H9 (cell line): ENCODE data around the gene MSMP. TPM values are rescaled to one million over a fixed set of nuclear protein-coding genes. Genes with fewer than 3 reads are reported as not detected.

Experiments used
- DNase-seq: peaks from one replicate; pipeline ENCODE4 v3.0.0-alpha.2; 2017
- H2AFZ ChIP-seq: one replicate; pipeline ENCODE4 v1.6.1; 2013; ENCODE audit warnings: mild to moderate bottlenecking, low read length, control low read depth, moderate library complexity
- H2AK5ac ChIP-seq: 2 replicates; pipeline ENCODE4 v1.6.1; 2013; ENCODE audit warnings: low read length, control low read depth, mixed read lengths; ENCODE audit not compliant: insufficient read length
- H2BK120ac ChIP-seq: one replicate; pipeline ENCODE4 v1.6.1; 2013; ENCODE audit warnings: low read depth, mild to moderate bottlenecking, low read length, control low read depth, inconsistent platforms; ENCODE audit not compliant: poor library complexity, severe bottlenecking
- H2BK12ac ChIP-seq: 2 replicates; pipeline ENCODE4 v1.6.1; 2013; ENCODE audit warnings: low read length, control low read depth, mixed read lengths, low read depth; ENCODE audit not compliant: insufficient read length
- H2BK15ac ChIP-seq: 2 replicates; pipeline ENCODE4 v1.6.1; 2013; ENCODE audit warnings: low read depth, low read length, control low read depth
- H2BK20ac ChIP-seq: one replicate; pipeline ENCODE4 v1.6.1; 2013; ENCODE audit warnings: low read depth, mild to moderate bottlenecking, low read length, control low read depth, inconsistent platforms; ENCODE audit not compliant: poor library complexity, severe bottlenecking
- H2BK5ac ChIP-seq: 2 replicates; pipeline ENCODE4 v1.6.1; 2013; ENCODE audit warnings: low read length, control low read depth, mixed read lengths; ENCODE audit not compliant: insufficient read length
- H3K14ac ChIP-seq: 2 replicates; pipeline ENCODE4 v1.6.1; 2013; ENCODE audit warnings: low read length, control low read depth; ENCODE audit not compliant: insufficient read depth
- H3K18ac ChIP-seq: 2 replicates; pipeline ENCODE4 v1.6.1; 2013; ENCODE audit warnings: low read depth, mild to moderate bottlenecking, mixed read lengths, low read length, control low read depth; ENCODE audit not compliant: insufficient read length
- H3K23ac ChIP-seq: 2 replicates; pipeline ENCODE4 v1.6.1; 2013; ENCODE audit warnings: low read length, control low read depth, mixed read lengths, low read depth; ENCODE audit not compliant: insufficient read length
- H3K23me2 ChIP-seq: 2 replicates; pipeline ENCODE4 v1.6.1; 2013; ENCODE audit warnings: low read depth, mild to moderate bottlenecking, mixed read lengths, low read length, control low read depth; ENCODE audit not compliant: insufficient read length, poor library complexity, severe bottlenecking
- H3K27ac ChIP-seq: 2 replicates; pipeline ENCODE4 v1.5.1; 2013; ENCODE audit warnings: low read length, control low read depth, mixed read lengths, low read depth; ENCODE audit not compliant: insufficient read length
- H3K27me3 ChIP-seq: 2 replicates; pipeline ENCODE4 v1.6.1; 2013; ENCODE audit warnings: low read length, control low read depth, inconsistent platforms; ENCODE audit not compliant: insufficient read depth
- H3K4ac ChIP-seq: 2 replicates; pipeline ENCODE4 v1.6.1; 2013; ENCODE audit warnings: low read depth, mild to moderate bottlenecking, control low read depth, inconsistent platforms, low read length, moderate library complexity
- H3K4me1 ChIP-seq: 2 replicates; pipeline ENCODE4 v1.6.1; 2013; ENCODE audit warnings: low read length, control low read depth, inconsistent platforms; ENCODE audit not compliant: insufficient read depth
- H3K4me2 ChIP-seq: 2 replicates; pipeline ENCODE4 v1.6.1; 2013; ENCODE audit warnings: low read length, control low read depth, mixed read lengths; ENCODE audit not compliant: insufficient read length, insufficient read depth
- H3K56ac ChIP-seq: 2 replicates; pipeline ENCODE4 v1.6.1; 2013; ENCODE audit warnings: low read depth, mild to moderate bottlenecking, mixed read lengths, low read length, control low read depth; ENCODE audit not compliant: insufficient read length
- H3K79me1 ChIP-seq: 2 replicates; pipeline ENCODE4 v1.6.1; 2013; ENCODE audit warnings: low read depth, mild to moderate bottlenecking, moderate library complexity, low read length, control low read depth, inconsistent platforms; ENCODE audit not compliant: insufficient read depth, poor library complexity, severe bottlenecking
- H3K79me2 ChIP-seq: 2 replicates; pipeline ENCODE4 v1.6.1; 2013; ENCODE audit warnings: low read length, control low read depth, inconsistent platforms; ENCODE audit not compliant: insufficient read depth
- H3K9ac ChIP-seq: 2 replicates; pipeline ENCODE4 v1.6.1; 2013; ENCODE audit warnings: low read length, control low read depth, mixed read lengths; ENCODE audit not compliant: insufficient read length; ENCODE audit errors: extremely low read depth
- H3K9me3 ChIP-seq: one replicate; pipeline ENCODE4 v1.6.1; 2013; ENCODE audit warnings: low read depth, low read length, inconsistent platforms; ENCODE audit not compliant: control insufficient read depth
- H3T11ph ChIP-seq: one replicate; pipeline ENCODE4 v1.6.1; 2013; ENCODE audit warnings: mild to moderate bottlenecking, low read length, control low read depth, inconsistent platforms
- H4K20me1 ChIP-seq: one replicate; pipeline ENCODE4 v1.6.1; 2013; ENCODE audit not compliant: control insufficient read depth, insufficient read length, insufficient read depth
- H4K5ac ChIP-seq: 2 replicates; pipeline ENCODE4 v1.6.1; 2013; ENCODE audit warnings: low read depth, mild to moderate bottlenecking, mixed read lengths, low read length, control low read depth; ENCODE audit not compliant: insufficient read length
- H4K8ac ChIP-seq: replicated peaks from 2 replicates; pipeline ENCODE4 v1.6.1; 2013; ENCODE audit warnings: low read length, control low read depth, mixed read lengths, low read depth; ENCODE audit not compliant: insufficient read length
- H4K91ac ChIP-seq: 2 replicates; pipeline ENCODE4 v1.6.1; 2013; ENCODE audit warnings: low read depth, mild to moderate bottlenecking, moderate library complexity, mixed read lengths, low read length, control low read depth; ENCODE audit not compliant: insufficient read length
- H3K27ac Mint-ChIP-seq, 3 experiments: 2 replicates in 2 of 3; 3 replicates in 1 of 3; pipeline ENCODE4 v1.8.0; 2020 to 2021; ENCODE audit warnings: mixed read lengths in 3 of 3, mild to moderate bottlenecking in 1 of 3, moderate library complexity in 1 of 3
- H3K27me3 Mint-ChIP-seq: 2 replicates; pipeline ENCODE4 v1.8.0; 2021; ENCODE audit warnings: low read depth, mild to moderate bottlenecking, moderate library complexity, mixed read lengths
- H3K36me3 Mint-ChIP-seq, 3 experiments: 2 replicates in 2 of 3; 3 replicates in 1 of 3; pipeline ENCODE4 v1.8.0; 2020 to 2021; ENCODE audit warnings: low read depth in 3 of 3, mixed read lengths in 3 of 3; ENCODE audit not compliant: insufficient read depth in 1 of 3
- H3K4me1 Mint-ChIP-seq, 2 experiments: 2 replicates each; pipeline ENCODE4 v1.8.0; 2020; ENCODE audit warnings: mixed read lengths in 2 of 2
- H3K4me3 Mint-ChIP-seq, 2 experiments: 2 replicates in 1 of 2; 3 replicates in 1 of 2; pipeline ENCODE4 v1.8.0; 2020 to 2021; ENCODE audit warnings: mild to moderate bottlenecking in 2 of 2, mixed read lengths in 2 of 2, moderate library complexity in 1 of 2
- H3K9me3 Mint-ChIP-seq, 2 experiments: 2 replicates in 1 of 2; 3 replicates in 1 of 2; pipeline ENCODE4 v1.8.0; 2020; ENCODE audit warnings: mild to moderate bottlenecking in 2 of 2, mixed read lengths in 2 of 2, moderate library complexity in 1 of 2
- CTCF ChIP-seq: fragments of 200-600 bp; sonication (generic); conservative IDR thresholded peaks from 3 replicates; pipeline ENCODE4 v1.8.0; 2021; ENCODE audit warnings: antibody characterized with exemption, mild to moderate bottlenecking
- WGBS: extraction: QIAGEN DNeasy Blood & Tissue Kit; methylation state at CpG from one replicate; pipeline ENCODE4 v1.1.7; 2013; ENCODE audit warnings: missing lambda C conversion rate, low lambda C conversion rate, mixed read lengths; ENCODE audit not compliant: insufficient read length; ENCODE audit errors: extremely low coverage; 5-methylcytosine and 5-hydroxymethylcytosine counted together
- total RNA-seq: library from RNA; stranded (reverse); gene quantifications from 2 replicates; pipeline ENCODE4 v1.2.1, GENCODE V29; 2021

The MSMP gene
- total RNA-seq, 1 experiment from 2014 or later = 0.83 TPM

GRCh38 chr9:35714579-35715252, 39.4 kb downstream of the MSMP start:
- Histone ChIP-seq H3K27me3 (no peaks in the 10 kb centered on the region), H3K79me2 (no peaks in the 10 kb centered on the region), H4K20me1 (no peaks in the 10 kb centered on the region), H3K18ac (no peak overlapping the region), H2AFZ (no peak overlapping the region), H3K23me2 (no peaks in the 10 kb centered on the region), H3K79me1 (no peaks in the 10 kb centered on the region), H2BK15ac (no peak overlapping the region), H4K5ac (no peak overlapping the region), H3K4me1 (no peaks in the 10 kb centered on the region), H3K14ac (no peak overlapping the region), H2BK5ac (no peak overlapping the region), H2BK120ac (no peak overlapping the region), H4K91ac (no peak overlapping the region), H3K4me2 (no peak overlapping the region), H3K4ac (no peak overlapping the region), H3K9me3 (no peaks in the 10 kb centered on the region), H3T11ph (no peak overlapping the region), H2AK5ac (no peak overlapping the region), H3K9ac (no peak overlapping the region), H2BK20ac (no peak overlapping the region), H3K27ac (no peak overlapping the region), H2BK12ac (no peak overlapping the region), H4K8ac (no peak overlapping the region), H3K56ac (no peak overlapping the region), H3K23ac (no peak overlapping the region)
- H3K27me3 Mint-ChIP-seq = no peaks in the 10 kb centered on the region; the same call in 1 of the 2 replicates
- WGBS = no CpG with 5 or more reads among the region's 13 CpGs
- peaks cover 0 to 9% of the 10 kb centered on the region in 2 experiments; a peak in 2 of 4 replicates for H3K4me1 Mint-ChIP-seq
- peak overlapping the region; percentile 61 to 82 (median 72); a peak in 4 of 7 replicates for H3K27ac Mint-ChIP-seq
- no peak for TF ChIP-seq CTCF
- no peaks in the 10 kb centered on the region for H3K9me3 Mint-ChIP-seq
- H3K4me3 Mint-ChIP-seq = no peak overlapping the region
- DNase-seq = no peak
- H3K36me3 Mint-ChIP-seq = peaks cover 58 to 94% (median 93%) of the 10 kb centered on the region in 3 experiments
